HEK293 (cell line): ENCODE measurements around the gene NME3.

Source experiments
- CTCF ChIA-PET: fragments of 350-600 bp; formaldehyde crosslinking; extraction: SDS; loops from one replicate; lab custom pipeline; 2021; ENCODE audit warnings: antibody characterized with exemption; lab: Yijun Ruan, JAX
- POLR2A ChIA-PET: fragments of 300-600 bp; formaldehyde crosslinking; extraction: SDS; loops from one replicate; lab custom pipeline; 2020; ENCODE audit warnings: antibody characterized with exemption, inconsistent platforms; lab: Yijun Ruan, JAX
- H3K27ac ChIP-seq: fragments of 200-500 bp; sonication (Bioruptor generic); 2 replicates; pipeline ENCODE4 v1.5.1; 2014; ENCODE audit warnings: low read depth, low read length, control low read depth, inconsistent platforms; ENCODE audit errors: extremely low read depth
- H3K36me3 ChIP-seq, 2 experiments: fragments of 200-500 bp in 1 of 2; sonication (Bioruptor generic) in 1 of 2; 1 replicate in 1 of 2; 2 replicates in 1 of 2; pipeline ENCODE4 v1.5.1; 2014 to 2017; ENCODE audit warnings: inconsistent platforms in 2 of 2, low read length in 2 of 2; ENCODE audit not compliant: control insufficient read depth in 2 of 2, insufficient read depth in 1 of 2
- H3K4me1 ChIP-seq: fragments of 200-500 bp; sonication (Bioruptor generic); 2 replicates; pipeline ENCODE4 v1.5.1; 2014; ENCODE audit warnings: mild to moderate bottlenecking, low read length, inconsistent platforms; ENCODE audit not compliant: control insufficient read depth, insufficient read depth
- H3K4me3 ChIP-seq: 2 replicates; pipeline ENCODE4 v1.5.1; 2011; ENCODE audit warnings: low read depth, mild to moderate bottlenecking, control low read depth, low read length, moderate library complexity
- H3K9me3 ChIP-seq: fragments of 200-500 bp; sonication (Bioruptor generic); 2 replicates; pipeline ENCODE4 v1.5.1; 2014; ENCODE audit warnings: low read depth, low read length, inconsistent platforms; ENCODE audit not compliant: control insufficient read depth, insufficient read depth
- CTCF ChIP-seq: fragments of 450-650 bp; formaldehyde crosslinking; IDR thresholded peaks from 2 replicates; pipeline ENCODE4 v1.5.1; 2016; ENCODE audit warnings: missing biosample characterization, missing genetic modification characterization
- GFI1B ChIP-seq: fragments of 450-650 bp; formaldehyde crosslinking; IDR thresholded peaks from 2 replicates; pipeline ENCODE4 v1.5.1; 2016; ENCODE audit warnings: missing biosample characterization, missing genetic modification characterization
- IKZF3 ChIP-seq: fragments of 450-650 bp; IDR thresholded peaks from 2 replicates; pipeline ENCODE4 v1.5.0; 2018; ENCODE audit warnings: missing biosample characterization, mild to moderate bottlenecking, missing genetic modification characterization, moderate library complexity
- KLF1 ChIP-seq: fragments of 450-650 bp; formaldehyde crosslinking; IDR thresholded peaks from 2 replicates; pipeline ENCODE4 v1.5.1; 2016; ENCODE audit warnings: missing biosample characterization, missing genetic modification characterization
- KLF17 ChIP-seq: fragments of 450-650 bp; formaldehyde crosslinking; IDR thresholded peaks from 2 replicates; pipeline ENCODE4 v1.5.1; 2016; ENCODE audit warnings: missing biosample characterization, missing genetic modification characterization
- KLF8 ChIP-seq: fragments of 450-650 bp; formaldehyde crosslinking; IDR thresholded peaks from 2 replicates; pipeline ENCODE4 v1.5.1; 2016; ENCODE audit warnings: missing biosample characterization, missing genetic modification characterization
- SCRT2 ChIP-seq: fragments of 450-650 bp; formaldehyde crosslinking; IDR thresholded peaks from 2 replicates; pipeline ENCODE4 v1.5.1; 2016; ENCODE audit warnings: missing biosample characterization, missing genetic modification characterization
- SETDB1 ChIP-seq: IDR thresholded peaks from one replicate; pipeline ENCODE4 v1.6.1; 2017; ENCODE audit warnings: mild to moderate bottlenecking, low read length, moderate library complexity, mixed read lengths; ENCODE audit not compliant: insufficient read length
- SP2 ChIP-seq: fragments of 450-650 bp; formaldehyde crosslinking; IDR thresholded peaks from 2 replicates; pipeline ENCODE4 v1.5.1; 2016; ENCODE audit warnings: missing biosample characterization, missing genetic modification characterization
- ZBTB8A ChIP-seq: fragments of 450-650 bp; formaldehyde crosslinking; IDR thresholded peaks from 2 replicates; pipeline ENCODE4 v1.5.1; 2016; ENCODE audit warnings: missing biosample characterization, missing genetic modification characterization
- ZNF155 ChIP-seq: fragments of 450-650 bp; formaldehyde crosslinking; IDR thresholded peaks from 2 replicates; pipeline ENCODE4 v1.5.1; 2016; ENCODE audit warnings: missing biosample characterization, missing genetic modification characterization
- ZNF266 ChIP-seq: fragments of 450-650 bp; formaldehyde crosslinking; IDR thresholded peaks from 2 replicates; pipeline ENCODE4 v1.5.1; 2016; ENCODE audit warnings: missing biosample characterization, missing genetic modification characterization, low read depth
- ZNF302 ChIP-seq: fragments of 450-650 bp; formaldehyde crosslinking; IDR thresholded peaks from 2 replicates; pipeline ENCODE4 v1.5.1; 2016; ENCODE audit warnings: missing biosample characterization, missing genetic modification characterization, low read depth
- ZNF341 ChIP-seq: fragments of 450-650 bp; formaldehyde crosslinking; IDR thresholded peaks from 2 replicates; pipeline ENCODE4; 2016; ENCODE audit warnings: low read depth, missing biosample characterization, missing genetic modification characterization
- ZNF366 ChIP-seq: fragments of 450-650 bp; formaldehyde crosslinking; conservative IDR thresholded peaks from 2 replicates; pipeline ENCODE4 v1.5.1; 2016; ENCODE audit warnings: missing biosample characterization, missing genetic modification characterization
- ZNF555 ChIP-seq: fragments of 450-650 bp; formaldehyde crosslinking; conservative IDR thresholded peaks from 2 replicates; pipeline ENCODE4 v1.5.1; 2017; ENCODE audit warnings: missing biosample characterization, mild to moderate bottlenecking, missing genetic modification characterization, inconsistent platforms
- ZNF585B ChIP-seq: fragments of 450-650 bp; formaldehyde crosslinking; IDR thresholded peaks from 2 replicates; pipeline ENCODE4 v1.5.1; 2016; ENCODE audit warnings: missing biosample characterization, missing genetic modification characterization
- ZNF624 ChIP-seq: fragments of 450-650 bp; formaldehyde crosslinking; IDR thresholded peaks from 2 replicates; pipeline ENCODE4 v1.5.1; 2017; ENCODE audit warnings: missing biosample characterization, missing genetic modification characterization
- ZNF747 ChIP-seq: fragments of 450-650 bp; formaldehyde crosslinking; IDR thresholded peaks from 2 replicates; pipeline ENCODE4 v1.5.1; 2016; ENCODE audit warnings: missing biosample characterization, missing genetic modification characterization
- TF ChIP-seq, protein P1 (sequence below): fragments of 450-650 bp; formaldehyde crosslinking; IDR thresholded peaks from 2 replicates; pipeline ENCODE4 v1.5.1; 2016; ENCODE audit warnings: missing biosample characterization, missing genetic modification characterization
- TF ChIP-seq, protein P2 (sequence below): fragments of 450-650 bp; formaldehyde crosslinking; IDR thresholded peaks from 2 replicates; pipeline ENCODE4 v1.5.1; 2016; ENCODE audit warnings: missing biosample characterization, missing genetic modification characterization
- TF ChIP-seq, protein P3 (sequence below): fragments of 450-650 bp; formaldehyde crosslinking; IDR thresholded peaks from 2 replicates; pipeline ENCODE4 v1.5.1; 2016; ENCODE audit warnings: missing biosample characterization, missing genetic modification characterization
- TF ChIP-seq, protein P4 (sequence below): fragments of 450-650 bp; formaldehyde crosslinking; IDR thresholded peaks from 2 replicates; pipeline ENCODE4 v1.5.1; 2016; ENCODE audit warnings: missing biosample characterization, missing genetic modification characterization

Gene NME3

DNA sequence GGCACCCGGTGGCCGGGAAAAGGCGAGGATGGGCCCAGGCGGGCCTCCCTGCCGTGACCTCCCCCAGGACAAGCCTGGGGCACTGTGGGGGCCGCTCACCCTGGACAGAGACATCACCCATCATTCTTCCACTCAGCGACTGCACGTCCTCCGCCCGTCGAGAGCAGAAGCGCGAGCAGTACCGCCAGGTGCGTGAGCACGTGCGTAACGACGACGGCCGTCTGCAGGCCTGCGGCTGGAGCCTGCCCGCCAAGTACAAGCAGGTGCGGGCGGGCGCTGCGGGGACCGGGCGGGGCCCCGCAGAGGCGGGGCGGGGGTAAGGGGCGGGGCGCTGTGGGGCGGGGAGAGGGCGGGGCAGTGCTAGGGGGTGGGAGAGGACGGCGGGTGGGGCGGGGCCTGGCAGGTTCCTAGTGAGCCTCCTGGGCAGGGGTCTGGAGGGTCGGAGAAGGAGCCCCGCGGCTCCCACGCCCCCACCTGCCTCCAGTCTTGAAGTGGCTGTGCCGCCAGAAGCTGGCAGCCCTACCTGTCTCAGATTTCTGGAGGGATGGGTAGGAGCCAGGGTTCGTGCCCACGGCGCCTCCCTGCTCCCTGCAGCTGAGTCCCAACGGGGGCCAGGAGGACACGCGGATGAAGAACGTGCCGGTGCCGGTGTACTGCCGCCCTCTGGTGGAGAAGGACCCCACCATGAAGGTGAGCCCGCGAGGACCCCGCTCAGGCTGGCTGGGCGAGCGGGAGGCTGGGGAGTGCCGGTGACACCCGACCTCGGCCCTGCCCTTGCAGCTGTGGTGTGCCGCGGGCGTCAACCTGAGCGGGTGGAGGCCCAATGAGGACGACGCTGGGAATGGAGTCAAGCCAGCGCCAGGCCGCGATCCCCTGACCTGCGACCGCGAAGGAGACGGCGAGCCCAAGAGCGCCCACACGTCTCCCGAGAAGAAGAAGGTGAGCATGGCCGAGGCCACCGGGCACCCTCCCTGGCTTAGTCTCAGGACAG lies 7.5 kb downstream of the NME3 start:
- Histone ChIP-seq H3K4me3 (no peak overlapping the region), H3K9me3 (no peaks in the 10 kb centered on the region), H3K27ac (no peak overlapping the region), H3K36me3 (peaks cover 0 to 93% of the 10 kb centered on the region in 2 experiments; a peak in 1 of 3 replicates), H3K4me1 (no peaks in the 10 kb centered on the region)
- TF ChIP-seq, protein P1, sequence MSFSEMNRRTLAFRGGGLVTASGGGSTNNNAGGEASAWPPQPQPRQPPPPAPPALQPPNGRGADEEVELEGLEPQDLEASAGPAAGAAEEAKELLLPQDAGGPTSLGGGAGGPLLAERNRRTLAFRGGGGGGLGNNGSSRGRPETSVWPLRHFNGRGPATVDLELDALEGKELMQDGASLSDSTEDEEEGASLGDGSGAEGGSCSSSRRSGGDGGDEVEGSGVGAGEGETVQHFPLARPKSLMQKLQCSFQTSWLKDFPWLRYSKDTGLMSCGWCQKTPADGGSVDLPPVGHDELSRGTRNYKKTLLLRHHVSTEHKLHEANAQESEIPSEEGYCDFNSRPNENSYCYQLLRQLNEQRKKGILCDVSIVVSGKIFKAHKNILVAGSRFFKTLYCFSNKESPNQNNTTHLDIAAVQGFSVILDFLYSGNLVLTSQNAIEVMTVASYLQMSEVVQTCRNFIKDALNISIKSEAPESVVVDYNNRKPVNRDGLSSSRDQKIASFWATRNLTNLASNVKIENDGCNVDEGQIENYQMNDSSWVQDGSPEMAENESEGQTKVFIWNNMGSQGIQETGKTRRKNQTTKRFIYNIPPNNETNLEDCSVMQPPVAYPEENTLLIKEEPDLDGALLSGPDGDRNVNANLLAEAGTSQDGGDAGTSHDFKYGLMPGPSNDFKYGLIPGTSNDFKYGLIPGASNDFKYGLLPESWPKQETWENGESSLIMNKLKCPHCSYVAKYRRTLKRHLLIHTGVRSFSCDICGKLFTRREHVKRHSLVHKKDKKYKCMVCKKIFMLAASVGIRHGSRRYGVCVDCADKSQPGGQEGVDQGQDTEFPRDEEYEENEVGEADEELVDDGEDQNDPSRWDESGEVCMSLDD (tag by site-specific recombination): no peak
- no peak for TF ChIP-seq ZNF747
- TF ChIP-seq ZNF555: no peak
- TF ChIP-seq, protein P2, sequence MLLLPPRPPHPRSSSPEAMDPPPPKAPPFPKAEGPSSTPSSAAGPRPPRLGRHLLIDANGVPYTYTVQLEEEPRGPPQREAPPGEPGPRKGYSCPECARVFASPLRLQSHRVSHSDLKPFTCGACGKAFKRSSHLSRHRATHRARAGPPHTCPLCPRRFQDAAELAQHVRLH (tag by site-specific recombination): no peak
- peak; percentile 51; the same call in 1 of the 2 replicates for TF ChIP-seq KLF8 (tag by site-specific recombination)
- TF ChIP-seq ZNF585B (tag by site-specific recombination): no peak
- peak; percentile 34 for TF ChIP-seq CTCF
- 0 out of 2 replicates have a peak, but pooled peaks have one; percentile 20 for TF ChIP-seq IKZF3 (tag by site-specific recombination)
- TF ChIP-seq KLF17 (tag by site-specific recombination): 0 out of 2 replicates have a peak, but pooled peaks have one; percentile 20
- peak; percentile 80 for TF ChIP-seq KLF1
- no peak for TF ChIP-seq ZNF155 (tag by site-specific recombination)
- ChIA-PET CTCF (interaction anchor here (0.6 to 0.9 kb wide), 3 partner anchors 10 to 60 kb away, joined by 4 to 9 read pairs (median 5); no protein-coding TSS in a partner anchor), POLR2A (interaction anchor here (1.4 kb wide), 1 partner anchor 19 kb away, joined by 6 read pairs; the partner anchor contains the start of genes NUBP2 and SPSB3)

- Histone ChIP-seq H3K9me3 (no peaks in the 10 kb centered on the region), H3K27ac (no peak overlapping the region), H3K4me1 (no peaks in the 10 kb centered on the region), H3K4me3 (no peak overlapping the region), H3K36me3 (peaks cover 0 to 88% of the 10 kb centered on the region in 2 experiments; a peak in 1 of 3 replicates)
- POLR2A ChIA-PET: no interaction called here
- CTCF ChIA-PET: interaction anchor here (0.6 kb wide), 1 partner anchor 43 kb away, joined by 5 read pairs; no protein-coding TSS in a partner anchor
- TF ChIP-seq, protein P3, sequence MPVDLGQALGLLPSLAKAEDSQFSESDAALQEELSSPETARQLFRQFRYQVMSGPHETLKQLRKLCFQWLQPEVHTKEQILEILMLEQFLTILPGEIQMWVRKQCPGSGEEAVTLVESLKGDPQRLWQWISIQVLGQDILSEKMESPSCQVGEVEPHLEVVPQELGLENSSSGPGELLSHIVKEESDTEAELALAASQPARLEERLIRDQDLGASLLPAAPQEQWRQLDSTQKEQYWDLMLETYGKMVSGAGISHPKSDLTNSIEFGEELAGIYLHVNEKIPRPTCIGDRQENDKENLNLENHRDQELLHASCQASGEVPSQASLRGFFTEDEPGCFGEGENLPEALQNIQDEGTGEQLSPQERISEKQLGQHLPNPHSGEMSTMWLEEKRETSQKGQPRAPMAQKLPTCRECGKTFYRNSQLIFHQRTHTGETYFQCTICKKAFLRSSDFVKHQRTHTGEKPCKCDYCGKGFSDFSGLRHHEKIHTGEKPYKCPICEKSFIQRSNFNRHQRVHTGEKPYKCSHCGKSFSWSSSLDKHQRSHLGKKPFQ (tag by site-specific recombination): no peak
- TF ChIP-seq ZNF341 (tag by site-specific recombination) (peak; percentile 67; the same call in 1 of the 2 replicates), SCRT2 (tag by site-specific recombination) (peak; percentile 45; the same call in 1 of the 2 replicates), ZNF624 (no peak), ZNF747 (no peak), ZNF302 (tag by site-specific recombination) (no peak), GFI1B (tag by site-specific recombination) (no peak), ZNF366 (tag by site-specific recombination) (no peak), SETDB1 (no peak), ZBTB8A (tag by site-specific recombination) (no peak), ZNF266 (tag by site-specific recombination) (no peak), SP2 (tag by site-specific recombination) (no peak)
- TF ChIP-seq, protein P4, sequence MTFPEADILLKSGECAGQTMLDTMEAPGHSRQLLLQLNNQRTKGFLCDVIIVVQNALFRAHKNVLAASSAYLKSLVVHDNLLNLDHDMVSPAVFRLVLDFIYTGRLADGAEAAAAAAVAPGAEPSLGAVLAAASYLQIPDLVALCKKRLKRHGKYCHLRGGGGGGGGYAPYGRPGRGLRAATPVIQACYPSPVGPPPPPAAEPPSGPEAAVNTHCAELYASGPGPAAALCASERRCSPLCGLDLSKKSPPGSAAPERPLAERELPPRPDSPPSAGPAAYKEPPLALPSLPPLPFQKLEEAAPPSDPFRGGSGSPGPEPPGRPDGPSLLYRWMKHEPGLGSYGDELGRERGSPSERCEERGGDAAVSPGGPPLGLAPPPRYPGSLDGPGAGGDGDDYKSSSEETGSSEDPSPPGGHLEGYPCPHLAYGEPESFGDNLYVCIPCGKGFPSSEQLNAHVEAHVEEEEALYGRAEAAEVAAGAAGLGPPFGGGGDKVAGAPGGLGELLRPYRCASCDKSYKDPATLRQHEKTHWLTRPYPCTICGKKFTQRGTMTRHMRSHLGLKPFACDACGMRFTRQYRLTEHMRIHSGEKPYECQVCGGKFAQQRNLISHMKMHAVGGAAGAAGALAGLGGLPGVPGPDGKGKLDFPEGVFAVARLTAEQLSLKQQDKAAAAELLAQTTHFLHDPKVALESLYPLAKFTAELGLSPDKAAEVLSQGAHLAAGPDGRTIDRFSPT (tag by site-specific recombination): peak; percentile 27; the same call in 1 of the 2 replicates
These were observed 8.3 kb downstream of the NME3 start for GRCh38 chr16:1762879-1763520.
